ENCODE results near the gene SCUBE3. TPM values are rescaled to one million over a fixed set of nuclear protein-coding genes. Genes with fewer than 3 reads are reported as not detected.

The SCUBE3 gene
- total and polyA plus RNA-seq, 9 of the 15 experiments (the other 6 are each of a cell fraction or from before 2014, with no cell fraction given) = 0.01 to 0.11 TPM; not detected in 7

GRCh38 chr6:35177157-35177556 lies 36.6 kb upstream of the SCUBE3 start (continued):
- TF ChIP-seq CUX1 (CRISPR knock-in tag; IDR thresholded peaks at IDR 0.05) (no peak), ZFP36 (IDR thresholded peaks at IDR 0.05; ENCODE audit: low read depth, low read length, partially characterized antibody) (no peak), MBD2 (IDR thresholded peaks at IDR 0.05; ENCODE audit: borderline replicate concordance, low read depth) (no peak; the same call in 1 of the 2 replicates), ZNF778 (CRISPR knock-in tag; IDR thresholded peaks at IDR 0.05) (no peak), ZNF3 (CRISPR knock-in tag; IDR thresholded peaks at IDR 0.05) (no peak), XRCC4 (IDR thresholded peaks at IDR 0.05; ENCODE audit: extremely low read depth, insufficient read depth, insufficient read length) (no peak), TFAP4 (CRISPR knock-in tag; IDR thresholded peaks at IDR 0.05; ENCODE audit: borderline replicate concordance) (no peak), STAT5B (CRISPR knock-in tag; IDR thresholded peaks at IDR 0.05) (no peak), ZNF830 (CRISPR knock-in tag; IDR thresholded peaks at IDR 0.05) (no peak), CBX1 (IDR thresholded peaks at IDR 0.05; ENCODE audit: low read depth) (peak; percentile 70; the same call in 1 of the 2 replicates), AFF4 (CRISPR knock-in tag; IDR thresholded peaks at IDR 0.05) (no peak), RAD51 (IDR thresholded peaks at IDR 0.05; ENCODE audit: borderline replicate concordance, low read depth) (peak; percentile 85), MAFK (IDR thresholded peaks at IDR 0.05; ENCODE audit: low read length) (no peak), CREBBP (IDR thresholded peaks at IDR 0.05; ENCODE audit: low read depth, low read length) (no peak), L3MBTL2 (IDR thresholded peaks at IDR 0.05) (no peak), ZNF41 (CRISPR knock-in tag; conservative IDR thresholded peaks at IDR 0.05) (no peak), ETV6 (IDR thresholded peaks at IDR 0.05; ENCODE audit: borderline replicate concordance in 1 of 2, low read depth in 2 of 2, low read length in 1 of 2) (no peak), ETV6 (CRISPR knock-in tag; IDR thresholded peaks at IDR 0.05; ENCODE audit: borderline replicate concordance) (no peak), ZNF121 (CRISPR knock-in tag; conservative IDR thresholded peaks at IDR 0.05) (no peak), CGGBP1 (CRISPR knock-in tag; IDR thresholded peaks at IDR 0.05) (no peak), ATF7 (IDR thresholded peaks at IDR 0.05) (peak; percentile 29; the same call in 1 of the 2 replicates)
